Stimulated activated CD8-positive, alpha-beta memory T cell treated with anti-CD3 and anti-CD28 coated beads, Interleukin-4, amount 100 ng/mL, for 24 hours (primary cell): ENCODE data around the gene FCAMR.
A peak's percentile ranks its signal among the peaks of the same experiment; 100 is the strongest.

ENCODE experiments used
- DNase-seq: peaks from one replicate; pipeline ENCODE4 v3.0.0-alpha.2; 2020; ENCODE audit warnings: low read depth

Gene FCAMR

GRCh38 chr1:206992790-206993189, 22.5 kb upstream of the FCAMR start:
- DNase-seq = no peak

DNA sequence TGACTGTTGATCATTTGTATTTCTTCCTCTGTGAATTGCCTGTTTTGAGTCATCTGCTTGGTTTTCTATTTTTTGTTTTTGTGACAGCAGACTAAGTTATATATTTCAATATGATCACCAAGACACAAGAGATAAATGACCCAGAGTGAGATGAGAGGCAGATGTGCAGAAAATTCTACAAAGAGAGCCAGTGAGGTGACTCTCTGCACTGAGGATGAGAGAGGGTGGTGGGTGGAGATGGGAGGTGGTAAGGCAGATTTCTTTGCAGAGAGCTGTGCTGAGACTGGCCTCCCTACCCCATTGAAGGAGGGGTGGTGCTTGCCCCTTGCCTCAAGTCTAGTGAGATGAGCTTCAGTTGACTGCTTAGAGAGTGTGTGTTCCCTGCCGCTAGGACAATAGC, 17.6 kb upstream of the FCAMR start:
- no peak for DNase-seq

DNA sequence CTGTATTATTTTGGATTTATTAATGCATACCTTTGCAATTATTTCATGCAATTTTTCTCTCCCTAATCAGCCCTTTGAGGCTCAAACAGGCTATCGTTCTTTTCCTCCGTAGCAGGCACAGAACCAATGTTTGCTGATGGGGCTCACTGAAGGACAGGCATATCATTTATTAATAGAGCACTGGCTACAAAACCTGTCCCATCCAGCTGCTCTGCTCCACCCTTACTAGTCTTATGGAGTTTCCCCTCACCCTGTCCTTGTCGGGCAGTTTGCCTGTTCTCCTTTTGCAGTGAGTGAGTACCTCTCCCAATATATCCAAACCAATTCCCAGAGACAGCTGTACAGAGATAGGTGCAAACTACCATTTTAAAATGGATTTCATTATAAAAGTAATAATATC, 16.6 kb upstream of the FCAMR start:
- DNase-seq = no peak

- no peak for DNase-seq
Observed at GRCh38 chr1:206986402-206986801, 16.1 kb upstream of the FCAMR start.

DNA sequence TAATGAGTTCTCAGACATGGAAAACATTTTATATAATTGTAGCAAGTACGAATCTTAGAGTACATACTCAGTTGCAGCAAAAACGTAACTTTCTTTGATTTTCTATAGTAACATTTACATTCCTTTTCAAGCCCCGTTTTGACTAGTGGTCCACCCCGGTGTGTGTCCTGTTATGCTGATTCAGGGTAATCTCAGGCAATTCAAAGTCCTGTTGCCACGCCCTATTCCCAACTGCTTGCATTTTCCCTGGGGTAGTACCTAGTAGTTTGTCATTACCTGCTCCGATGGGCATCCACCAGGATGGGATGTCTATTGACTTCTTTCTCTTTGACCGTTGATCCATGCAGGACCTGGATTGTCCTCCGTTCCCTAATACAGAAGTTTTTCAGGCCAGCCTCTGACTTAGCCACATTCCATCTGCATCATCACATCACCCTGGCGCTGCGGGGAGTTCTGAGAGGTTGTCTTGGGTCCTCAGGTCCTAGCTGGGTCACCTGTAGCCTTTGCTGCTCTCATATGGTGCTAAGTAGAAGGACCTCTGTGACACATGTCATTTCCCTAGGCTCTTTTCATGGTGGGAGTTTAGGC, 15.0 kb upstream of the FCAMR start:
- no peak for DNase-seq

DNA sequence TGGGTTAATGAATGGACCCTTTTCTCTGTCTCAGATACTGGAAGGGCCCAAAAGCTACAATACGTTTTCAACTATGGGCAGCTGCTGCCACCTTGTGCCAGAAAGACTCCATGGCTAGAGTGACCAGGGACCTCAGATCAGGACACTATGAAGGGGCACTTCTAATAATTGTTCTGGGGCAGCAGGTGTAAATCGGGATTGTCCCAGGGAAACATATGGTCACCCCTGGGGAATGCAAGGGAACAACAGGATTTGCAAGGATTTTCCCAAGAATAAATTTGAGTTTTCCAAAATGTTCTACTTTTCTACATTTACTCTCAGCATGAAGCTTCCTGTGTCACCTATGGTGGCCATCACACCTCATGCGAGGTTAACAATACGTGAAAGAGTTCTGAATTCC, 12.0 kb upstream of the FCAMR start:
- DNase-seq = peak; percentile 44

DNA sequence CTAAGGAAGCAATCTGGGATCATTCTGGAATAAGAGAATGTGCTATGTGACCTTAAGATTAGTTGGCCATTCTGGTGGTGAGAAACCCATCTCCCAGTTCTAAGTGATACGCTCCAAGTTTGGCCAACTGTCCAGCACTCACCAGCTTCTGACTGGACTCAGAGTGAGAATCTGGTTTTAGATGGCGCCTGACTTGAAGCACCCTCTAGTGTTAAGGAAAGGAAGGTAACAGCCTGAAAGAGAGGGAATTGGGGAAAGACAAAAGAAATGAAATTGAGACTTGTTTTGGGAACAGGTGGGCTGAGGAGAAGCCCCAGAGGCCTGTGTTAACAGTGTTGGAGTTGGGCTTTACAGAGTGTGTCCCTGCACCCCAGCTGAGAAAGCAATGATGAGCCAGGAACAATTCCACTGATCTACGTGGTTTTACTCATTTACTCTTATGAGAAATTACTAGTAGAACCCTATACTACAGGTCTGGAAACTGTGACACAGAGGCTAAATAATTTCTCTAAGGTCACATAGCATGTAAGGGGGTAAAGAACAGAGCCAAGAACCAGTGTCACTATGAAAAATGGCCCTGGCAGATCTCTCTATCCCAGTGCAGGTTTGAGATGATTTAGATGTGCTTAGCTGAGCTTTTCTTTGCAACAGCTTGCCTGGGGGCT, 9.3 kb upstream of the FCAMR start:
- no peak for DNase-seq

GRCh38 chr1:206978259-206978658, 8.0 kb upstream of the FCAMR start:
- no peak for DNase-seq

DNA sequence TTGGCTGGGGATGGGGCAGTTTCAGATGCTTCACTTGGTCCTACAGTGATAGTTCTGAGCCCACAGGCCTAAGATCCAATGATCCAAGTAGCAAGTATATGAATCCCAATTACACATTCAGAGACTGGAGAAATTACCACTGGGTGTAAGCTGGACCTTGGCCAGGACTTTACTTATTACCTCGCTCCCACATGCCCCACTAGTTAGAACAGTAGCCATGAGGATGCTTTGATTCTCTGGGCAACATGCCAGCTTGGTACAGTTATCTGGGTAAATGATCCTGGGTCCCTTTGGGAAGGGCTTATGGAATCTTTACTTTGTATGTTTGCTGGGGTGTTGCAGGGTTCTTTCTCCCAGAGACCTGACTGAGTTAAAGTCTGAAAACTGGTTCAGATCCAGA, 5.0 kb upstream of the FCAMR start:
- DNase-seq = no peak

- DNase-seq = no peak
Observed at GRCh38 chr1:206974140-206974539, 3.9 kb upstream of the FCAMR start.

- DNase-seq = no peak
Observed at GRCh38 chr1:206972728-206973127, 2.5 kb upstream of the FCAMR start.

DNA sequence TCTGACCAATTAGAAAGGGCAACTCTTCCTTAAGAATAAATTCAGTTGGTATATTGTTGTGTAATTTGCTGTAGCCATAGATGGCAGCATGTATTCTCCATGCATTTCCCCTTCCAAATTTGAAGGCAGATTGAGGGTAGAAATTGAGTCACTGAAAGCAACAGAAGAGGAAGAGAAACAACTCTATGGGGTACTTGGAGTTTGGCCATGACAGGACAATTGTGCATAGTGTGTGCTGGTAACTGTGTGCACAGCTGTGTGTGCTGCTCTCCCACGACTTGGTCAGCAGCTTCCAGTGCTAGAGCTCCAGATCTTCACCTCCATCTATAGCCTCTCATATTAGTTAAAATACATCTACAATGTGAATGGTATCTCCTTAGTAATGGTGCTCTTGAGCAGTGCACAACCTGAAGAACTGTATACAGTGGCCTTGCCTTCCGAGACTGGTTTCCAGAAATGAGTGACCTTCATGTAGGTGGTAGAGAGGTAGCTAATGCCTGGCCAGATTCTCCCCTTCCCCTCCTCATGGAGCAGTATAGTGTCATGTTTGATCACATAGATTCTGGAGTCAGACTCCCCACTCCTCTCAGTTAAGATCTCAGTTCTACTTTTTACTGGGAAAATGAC, 882 bp upstream of the FCAMR start:
- DNase-seq = no peak

- no peak for DNase-seq
Observed at GRCh38 chr1:206969090-206969489, 1.2 kb downstream of the FCAMR start.

DNA sequence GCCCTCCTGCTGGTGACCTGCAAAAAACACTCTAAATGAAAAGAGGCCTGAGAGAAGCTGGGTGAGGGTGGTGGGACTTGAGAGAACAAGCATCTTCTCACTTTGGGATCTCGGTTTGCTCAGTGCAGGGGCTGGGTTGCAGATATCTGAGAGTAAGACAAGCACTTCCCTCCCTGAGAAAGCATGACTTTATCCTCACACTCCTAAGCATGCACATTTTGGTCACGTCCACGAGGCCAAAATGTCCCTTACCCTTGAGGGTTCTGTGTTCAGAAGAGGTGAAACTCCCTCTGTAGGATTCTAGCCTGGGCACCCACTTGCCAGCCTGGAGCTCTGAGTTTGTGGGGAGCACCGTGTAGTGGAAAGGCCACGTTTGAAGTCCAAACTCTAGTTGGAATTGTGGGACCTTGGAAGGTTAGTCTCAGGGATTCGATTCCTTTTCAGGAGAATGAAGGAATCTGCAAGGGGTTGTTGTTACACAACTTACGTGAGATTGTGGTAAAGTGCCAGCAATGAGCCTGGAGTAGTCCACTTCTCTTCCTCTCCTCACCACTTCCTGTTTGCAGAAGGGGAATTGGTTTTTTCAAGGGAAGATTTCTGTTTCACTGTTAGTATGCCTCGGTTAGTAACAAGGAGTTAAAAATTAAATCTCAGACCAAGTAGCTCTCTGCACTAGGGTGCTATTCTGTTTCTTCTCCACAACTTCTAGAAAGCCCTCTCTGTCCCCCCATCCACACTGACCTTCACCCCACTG, 3.0 kb downstream of the FCAMR start:
- no peak for DNase-seq

- no peak for DNase-seq
Observed at GRCh38 chr1:206965781-206966180, 4.5 kb downstream of the FCAMR start.

- DNase-seq = no peak
Observed at GRCh38 chr1:206963740-206964139, 6.5 kb downstream of the FCAMR start.

DNA sequence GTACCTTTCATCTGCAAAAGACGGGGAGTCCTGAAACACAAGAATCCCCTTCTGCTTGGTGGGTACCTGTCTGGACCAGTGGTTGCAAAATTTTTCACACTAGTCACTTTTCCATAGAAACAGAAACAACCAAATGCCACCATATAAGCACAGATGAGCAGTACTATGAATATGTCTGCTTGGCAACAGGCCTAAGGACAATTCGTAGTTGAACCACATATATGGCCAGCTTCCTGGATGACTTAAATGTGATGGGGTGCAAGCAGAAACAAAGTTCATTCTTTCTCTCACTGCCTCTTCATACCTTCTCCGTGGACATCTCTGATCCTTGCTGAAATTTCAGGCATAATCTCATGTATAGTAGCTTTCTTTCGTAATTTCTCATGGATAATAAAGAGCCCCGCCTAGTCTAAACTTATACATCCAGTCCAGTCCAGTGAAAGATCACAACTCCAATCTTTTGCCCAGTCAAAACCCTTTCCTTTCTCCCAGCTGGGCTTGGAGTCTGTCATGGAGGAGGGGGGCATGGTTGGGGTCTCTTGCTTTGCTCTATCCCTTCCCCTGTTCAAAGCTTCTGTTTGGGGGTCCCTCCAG, 7.0 kb downstream of the FCAMR start:
- no peak for DNase-seq

- DNase-seq = no peak
Observed at GRCh38 chr1:206962272-206962671, 8.0 kb downstream of the FCAMR start.

- DNase-seq = no peak
Observed at GRCh38 chr1:206961668-206962067, 8.6 kb downstream of the FCAMR start.

DNA sequence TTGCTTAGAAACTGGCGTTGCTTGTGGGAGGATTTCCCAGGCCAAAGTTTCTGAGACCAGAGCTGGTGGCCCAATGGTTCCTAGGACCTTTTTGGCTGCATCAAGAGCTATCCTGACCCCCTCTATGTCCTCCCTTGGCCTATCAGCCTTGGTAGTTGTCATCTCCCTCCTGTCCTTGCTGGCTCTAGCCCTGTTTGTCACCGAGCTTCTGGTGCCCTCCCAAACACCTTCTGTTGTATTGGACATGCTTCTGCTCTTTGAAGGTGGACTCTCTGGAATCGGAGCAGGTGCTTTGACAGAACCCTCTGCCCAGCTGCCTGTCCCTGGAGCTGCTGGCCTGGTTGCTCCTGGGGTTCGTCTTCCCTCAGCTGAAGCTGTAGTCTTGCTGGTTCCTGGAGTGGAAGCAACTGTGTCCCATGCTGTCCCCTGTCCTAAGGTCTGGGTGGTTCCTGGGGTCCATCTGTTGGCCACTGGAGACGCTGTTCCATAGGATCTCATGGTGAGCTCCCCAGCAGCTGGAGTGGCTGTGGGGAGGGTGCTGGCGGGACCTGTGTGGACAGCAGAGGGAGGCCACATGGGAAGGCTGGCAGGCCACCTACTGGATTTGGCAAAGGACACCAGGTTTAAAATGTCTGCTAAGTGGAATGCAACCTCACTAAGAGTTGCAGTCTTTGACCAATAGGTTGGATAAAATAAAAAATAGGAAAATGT, 9.4 kb downstream of the FCAMR start:
- DNase-seq = no peak

GRCh38 chr1:206958144-206958543, 12.1 kb downstream of the FCAMR start:
- DNase-seq = no peak

DNA sequence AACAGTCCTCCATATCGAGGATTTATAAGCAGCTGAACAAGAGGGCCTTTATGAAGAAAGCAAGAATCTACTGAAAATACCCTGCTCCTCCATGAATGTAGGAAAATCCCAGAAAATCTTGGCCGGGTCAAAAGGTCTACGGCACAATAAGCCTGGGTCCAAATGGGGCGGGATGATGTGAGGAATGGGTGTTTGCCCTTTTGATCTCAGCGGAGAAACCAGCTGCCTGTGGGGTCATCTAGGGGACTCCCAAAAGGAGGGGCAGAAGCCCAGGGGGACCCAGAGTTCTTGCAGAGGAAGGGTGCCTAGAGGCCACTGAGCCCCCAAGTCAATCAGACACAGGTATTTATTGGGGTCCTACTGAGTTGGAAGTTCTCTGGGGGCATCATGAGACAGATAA, 12.6 kb downstream of the FCAMR start:
- DNase-seq = no peak
